Kasumi-1 (cell line): ENCODE data around the gene PAGR1.
"Not testable (repeated sequence)": the region's sequence is repeated elsewhere in the genome, so short reads cannot be mapped to it uniquely, and the experiment has no call there.

Source experiments
- DNase-seq, 2 experiments: peaks; one replicate each; lab custom pipeline; 2025; lab: John Stamatoyannopoulos, UW

Gene PAGR1

DNA sequence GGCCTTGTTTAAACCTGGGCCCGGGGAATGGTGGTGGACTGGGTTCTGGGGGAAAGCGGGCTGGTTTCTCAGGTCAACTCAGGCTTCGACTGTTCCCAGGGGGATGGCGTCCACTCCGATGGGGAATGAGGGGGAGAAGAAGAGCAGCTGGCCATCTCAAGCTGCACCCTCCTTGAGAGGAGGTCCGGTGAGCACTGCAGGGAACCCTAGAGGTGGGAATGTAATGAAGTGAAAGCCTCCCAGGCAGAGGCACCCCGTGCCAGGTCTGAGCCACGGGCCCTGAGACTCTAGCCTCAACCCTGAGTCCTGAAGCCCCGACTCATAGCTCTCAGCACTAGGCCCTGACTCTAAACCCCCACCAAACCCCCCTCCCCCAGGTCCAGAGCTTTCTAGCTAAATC is 48.3 kb downstream of the PAGR1 start:
- DNase-seq, result no peak

DNA sequence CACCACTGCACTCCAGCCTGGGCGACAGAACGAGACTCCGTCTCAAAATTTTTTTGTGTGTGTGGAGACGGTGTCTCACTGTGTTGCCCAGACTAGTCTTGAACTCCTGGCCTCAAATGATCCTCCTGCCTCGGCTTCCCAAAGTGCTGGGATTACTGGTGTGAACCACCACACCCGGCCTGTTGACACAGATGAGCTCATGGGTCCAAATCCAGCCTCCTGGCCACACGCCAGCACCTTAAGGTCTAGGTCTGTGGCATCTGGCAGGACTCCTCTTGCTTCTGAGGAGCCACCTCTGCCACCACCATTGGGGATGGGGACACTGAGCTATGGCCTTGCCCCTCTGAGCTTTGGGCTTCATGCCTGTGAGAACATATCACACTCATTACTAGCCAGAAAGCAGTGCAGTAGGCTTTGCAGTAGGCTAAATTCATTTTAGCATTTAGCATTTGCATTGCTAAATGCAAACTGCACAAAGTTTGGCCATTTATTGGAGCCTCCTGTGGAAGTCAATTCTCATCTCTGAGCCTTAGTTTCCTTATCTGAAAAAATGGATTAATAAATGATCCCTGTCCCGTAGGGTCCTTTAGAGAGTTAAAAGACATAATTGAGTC is 52.6 kb downstream of the PAGR1 start:
- no peak for DNase-seq

DNA sequence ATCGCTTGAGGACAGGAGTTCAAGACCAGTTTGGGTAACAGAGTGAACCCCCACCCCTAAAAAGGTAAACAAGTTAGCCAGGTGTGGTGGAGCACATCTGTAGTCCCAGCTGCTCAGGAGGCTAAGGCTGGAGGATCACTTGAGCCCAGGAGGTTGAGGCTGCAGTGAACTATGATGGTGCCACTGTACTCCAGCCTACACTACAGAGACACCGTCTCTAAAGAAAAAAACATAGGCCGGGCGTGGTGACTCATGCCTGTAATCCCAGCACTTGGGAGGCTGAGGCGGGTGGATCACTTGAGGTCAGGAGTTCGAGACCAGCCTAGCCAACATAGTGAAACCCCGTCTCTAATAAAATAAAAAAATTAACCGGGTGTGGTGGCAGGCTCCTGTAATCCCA is 53.1 kb downstream of the PAGR1 start:
- DNase-seq, result not testable (repeated sequence)
